SK-N-SH (cell line): Measurements from ENCODE around the gene EFNB2. TPM values are rescaled to one million over a fixed set of nuclear protein-coding genes. Genes with fewer than 3 reads are reported as not detected.

ENCODE experiments used
- CTCF ChIA-PET: fragments of 300-600, 350-600 bp; formaldehyde crosslinking; extraction: SDS; loops from one replicate; lab custom pipeline; 2021; lab: Yijun Ruan, JAX
- POLR2A ChIA-PET: fragments of 350-600 bp; sonication (Branson Sonifier 250); formaldehyde crosslinking; extraction: SDS; loops from one replicate; lab custom pipeline; 2020; ENCODE audit warnings: antibody characterized with exemption, inconsistent platforms; lab: Yijun Ruan, JAX
- DNase-seq: peaks from one replicate; pipeline ENCODE4 v3.0.0; 2012
- H2AFZ ChIP-seq: fragments of 200-600 bp; sonication (generic); 2 replicates; pipeline ENCODE4 v1.8.1; 2016; ENCODE audit warnings: antibody characterized with exemption, mild to moderate bottlenecking, low read depth
- H3F3A ChIP-seq: fragments of 200-600 bp; sonication (generic); replicated peaks from 2 replicates; pipeline ENCODE3; 2016; ENCODE audit warnings: antibody characterized with exemption, mild to moderate bottlenecking; ENCODE audit not compliant: insufficient read depth
- H3K27ac ChIP-seq, 2 experiments: fragments of 200-500 bp in 1 of 2; fragments of 200-600 bp in 1 of 2; sonication (Bioruptor generic) in 1 of 2; sonication (generic), shearing (Covaris generic) in 1 of 2; 2 replicates each; pipeline versions ENCODE4 v1.5.1 to v1.6.1; 2014 to 2016; ENCODE audit warnings: low read depth in 2 of 2, inconsistent platforms in 1 of 2, low read length in 1 of 2, mild to moderate bottlenecking in 1 of 2, mixed read lengths in 1 of 2
- H3K27me3 ChIP-seq: fragments of 200-600 bp; sonication (generic), shearing (Covaris generic); 2 replicates; pipeline ENCODE4 v1.6.1; 2016; ENCODE audit warnings: mixed run types; ENCODE audit not compliant: insufficient read depth
- H3K36me3 ChIP-seq, 2 experiments: fragments of 200-500 bp in 1 of 2; fragments of 200-600 bp in 1 of 2; sonication (Bioruptor generic) in 1 of 2; sonication (generic) in 1 of 2; replicated peaks in 1 of 2; 2 replicates each; pipeline versions ENCODE3 to v1.5.1; 2014 to 2016; ENCODE audit warnings: low read length in 1 of 2, mild to moderate bottlenecking in 1 of 2; ENCODE audit not compliant: insufficient read depth in 2 of 2, control insufficient read depth in 1 of 2
- H3K4me1 ChIP-seq, 2 experiments: fragments of 200-500 bp in 1 of 2; fragments of 200-600 bp in 1 of 2; sonication (Bioruptor generic) in 1 of 2; sonication (generic), shearing (Covaris generic) in 1 of 2; 2 replicates each; pipeline versions ENCODE4 v1.5.1 to v1.6.1; 2014 to 2016; ENCODE audit warnings: low read depth in 1 of 2, low read length in 1 of 2, mixed run types in 1 of 2; ENCODE audit not compliant: insufficient read depth in 2 of 2, control insufficient read depth in 1 of 2
- H3K4me2 ChIP-seq: fragments of 200-600 bp; sonication (generic), shearing (Covaris generic); 2 replicates; pipeline ENCODE4 v1.6.1; 2017; ENCODE audit warnings: mixed run types
- H3K4me3 ChIP-seq, 2 experiments: fragments of 200-500 bp in 1 of 2; fragments of 200-600 bp in 1 of 2; sonication (Bioruptor generic) in 1 of 2; sonication (generic), shearing (Covaris generic) in 1 of 2; 2 replicates each; pipeline versions ENCODE4 v1.5.1 to v1.8.1; 2014 to 2016; ENCODE audit warnings: low read depth in 2 of 2, inconsistent platforms in 1 of 2, low read length in 1 of 2, mild to moderate bottlenecking in 1 of 2, mixed read lengths in 1 of 2, moderate library complexity in 1 of 2
- H3K79me2 ChIP-seq: fragments of 200-600 bp; sonication (generic); 2 replicates; pipeline ENCODE4 v1.8.1; 2017; ENCODE audit warnings: mild to moderate bottlenecking; ENCODE audit not compliant: insufficient read depth
- H3K9ac ChIP-seq: fragments of 200-600 bp; sonication (generic); 2 replicates; pipeline ENCODE4 v1.6.1; 2017; ENCODE audit warnings: mixed run types
- H3K9me2 ChIP-seq: fragments of 200-600 bp; sonication (generic); 2 replicates; pipeline ENCODE4 v1.6.1; 2017; ENCODE audit warnings: mixed run types
- H3K9me3 ChIP-seq: fragments of 200-600 bp; sonication (generic); 2 replicates; pipeline ENCODE4 v1.6.1; 2017; ENCODE audit warnings: mixed run types, mild to moderate bottlenecking, moderate library complexity
- H4K20me1 ChIP-seq: fragments of 200-600 bp; sonication (generic); 2 replicates; pipeline ENCODE4 v1.6.1; 2017; ENCODE audit warnings: mild to moderate bottlenecking, mixed run types; ENCODE audit not compliant: insufficient read depth
- ELF1 ChIP-seq: IDR thresholded peaks from 2 replicates; pipeline ENCODE4 v1.4.0; 2012
- FOXJ3 ChIP-seq: sonication (generic); formaldehyde crosslinking; IDR thresholded peaks from 2 replicates; pipeline ENCODE4 v1.5.1; 2020; ENCODE audit warnings: mild to moderate bottlenecking, missing genetic modification reagents
- JUND ChIP-seq: IDR thresholded peaks from 2 replicates; pipeline ENCODE4 v1.4.0; 2012
- NRF1 ChIP-seq: IDR thresholded peaks from 2 replicates; pipeline ENCODE4 v1.6.1; 2012; ENCODE audit warnings: low read depth, mild to moderate bottlenecking, low read length
- POLR2AphosphoS5 ChIP-seq: IDR thresholded peaks from 2 replicates; pipeline ENCODE4 v1.6.1; 2012; ENCODE audit warnings: low read depth, low read length
- RCOR1 ChIP-seq: fragments of 150-350 bp; IDR thresholded peaks from 2 replicates; pipeline ENCODE4 v1.6.1; 2017; ENCODE audit warnings: antibody characterized with exemption, low read length
- WGBS: methylation state at CpG from one replicate; pipeline ENCODE4 v1.1.6; 2017; ENCODE audit warnings: low lambda C conversion rate; 5-methylcytosine and 5-hydroxymethylcytosine counted together
- polyA plus RNA-seq, 3 experiments: library from polyadenylated mRNA; depleted of rRNA; stranded (reverse); fragments of >200 nt; gene quantifications; 2 replicates each; pipeline ENCODE4 v1.2.3, GENCODE V29; 2012
- TF ChIP-seq, protein P1 (sequence below): IDR thresholded peaks from 2 replicates; pipeline ENCODE4 v1.4.0; 2012; ENCODE audit warnings: low read depth, borderline replicate concordance
- TF ChIP-seq, protein P2 (sequence below): fragments of 150-350 bp; IDR thresholded peaks from 2 replicates; pipeline ENCODE4 v1.6.1; 2016; ENCODE audit warnings: mild to moderate bottlenecking, low read depth, low read length

EFNB2 gene
- polyA plus RNA-seq, 1 of the 3 experiments (the other 2 are of a cell fraction), result 3.0 TPM

GRCh38 chr13:106443607-106444322, 91.7 kb downstream of the EFNB2 start (continued):
- TF ChIP-seq, protein P1, sequence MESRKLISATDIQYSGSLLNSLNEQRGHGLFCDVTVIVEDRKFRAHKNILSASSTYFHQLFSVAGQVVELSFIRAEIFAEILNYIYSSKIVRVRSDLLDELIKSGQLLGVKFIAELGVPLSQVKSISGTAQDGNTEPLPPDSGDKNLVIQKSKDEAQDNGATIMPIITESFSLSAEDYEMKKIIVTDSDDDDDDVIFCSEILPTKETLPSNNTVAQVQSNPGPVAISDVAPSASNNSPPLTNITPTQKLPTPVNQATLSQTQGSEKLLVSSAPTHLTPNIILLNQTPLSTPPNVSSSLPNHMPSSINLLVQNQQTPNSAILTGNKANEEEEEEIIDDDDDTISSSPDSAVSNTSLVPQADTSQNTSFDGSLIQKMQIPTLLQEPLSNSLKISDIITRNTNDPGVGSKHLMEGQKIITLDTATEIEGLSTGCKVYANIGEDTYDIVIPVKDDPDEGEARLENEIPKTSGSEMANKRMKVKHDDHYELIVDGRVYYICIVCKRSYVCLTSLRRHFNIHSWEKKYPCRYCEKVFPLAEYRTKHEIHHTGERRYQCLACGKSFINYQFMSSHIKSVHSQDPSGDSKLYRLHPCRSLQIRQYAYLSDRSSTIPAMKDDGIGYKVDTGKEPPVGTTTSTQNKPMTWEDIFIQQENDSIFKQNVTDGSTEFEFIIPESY, result no peak
- no peak for TF ChIP-seq POLR2AphosphoS5
- TF ChIP-seq FOXJ3, result no peak
- no peak for TF ChIP-seq RCOR1
- TF ChIP-seq NRF1, result no peak

DNA sequence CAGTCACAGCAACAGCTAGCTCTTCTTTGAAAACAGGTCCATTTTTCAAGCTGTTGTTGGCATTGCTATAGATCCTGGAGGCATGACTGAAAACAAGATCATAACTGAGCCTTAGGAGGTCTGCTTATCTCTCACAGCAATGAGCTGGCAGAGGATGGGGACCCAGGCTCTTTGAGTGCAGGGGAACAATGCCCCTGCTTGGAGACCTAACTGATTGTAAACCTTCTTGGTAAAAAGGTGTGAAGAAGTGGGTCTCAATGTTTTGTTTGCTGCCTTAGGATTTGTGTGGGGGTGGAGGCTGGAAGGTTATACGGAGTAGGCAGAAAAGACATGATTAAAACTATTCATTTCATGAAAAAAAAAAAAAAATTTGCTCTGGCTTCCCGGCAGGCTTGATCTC, 94.6 kb downstream of the EFNB2 start:
- CTCF ChIA-PET, result no interaction called here
- POLR2A ChIA-PET, result no interaction called here
- Histone ChIP-seq H3K27me3 (no peaks in the 10 kb centered on the region; the same call in 1 of the 2 replicates), H3K36me3 (no peaks in the 10 kb centered on the region), H3K79me2 (no peaks in the 10 kb centered on the region), H4K20me1 (no peaks in the 10 kb centered on the region), H3K4me2 (no peak overlapping the region), H3K9me3 (no peaks in the 10 kb centered on the region), H3K4me1 (no peaks in the 10 kb centered on the region), H3K9me2 (no peaks in the 10 kb centered on the region), H3K4me3 (no peak overlapping the region), H3F3A (no peaks in the 10 kb centered on the region), H3K9ac (no peak overlapping the region), H3K27ac (no peak overlapping the region), H2AFZ (no peak overlapping the region)
- DNase-seq, result no peak
- no peak for TF ChIP-seq POLR2AphosphoS5
- TF ChIP-seq ELF1, result no peak
- TF ChIP-seq, protein P2, sequence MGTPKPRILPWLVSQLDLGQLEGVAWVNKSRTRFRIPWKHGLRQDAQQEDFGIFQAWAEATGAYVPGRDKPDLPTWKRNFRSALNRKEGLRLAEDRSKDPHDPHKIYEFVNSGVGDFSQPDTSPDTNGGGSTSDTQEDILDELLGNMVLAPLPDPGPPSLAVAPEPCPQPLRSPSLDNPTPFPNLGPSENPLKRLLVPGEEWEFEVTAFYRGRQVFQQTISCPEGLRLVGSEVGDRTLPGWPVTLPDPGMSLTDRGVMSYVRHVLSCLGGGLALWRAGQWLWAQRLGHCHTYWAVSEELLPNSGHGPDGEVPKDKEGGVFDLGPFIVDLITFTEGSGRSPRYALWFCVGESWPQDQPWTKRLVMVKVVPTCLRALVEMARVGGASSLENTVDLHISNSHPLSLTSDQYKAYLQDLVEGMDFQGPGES, result no peak
- no peak for TF ChIP-seq JUND
- 60% methylated on average over 2 of the region's 2 CpGs for WGBS

Other genes starting within 250 kb of the EFNB2 start
- gene ARGLU1, start 32.5 kb upstream of the EFNB2 start, polyA plus RNA-seq (2012; rRNA removed), result 101 and 124 TPM in 2 replicates